Keratinocyte (primary cell): Measurements from ENCODE around the gene CD247.

Source experiments
- CTCF ChIP-seq, 3 experiments: IDR thresholded peaks in 1 of 3; conservative IDR thresholded peaks in 1 of 3; optimal IDR thresholded peaks in 1 of 3; 2 replicates in 2 of 3; 3 replicates in 1 of 3; pipeline versions ENCODE3 to v1.5.1; 2011; ENCODE audit warnings: low read length in 3 of 3, mild to moderate bottlenecking in 3 of 3, moderate library complexity in 2 of 3, control low read depth in 1 of 3, inconsistent platforms in 1 of 3; ENCODE audit not compliant: insufficient read depth in 2 of 3; ENCODE audit errors: extremely low read depth in 1 of 3
- EZH2 ChIP-seq: IDR thresholded peaks from one replicate; pipeline ENCODE4 v1.6.1; 2012; ENCODE audit warnings: inconsistent platforms, mild to moderate bottlenecking, low read length, moderate library complexity

GRCh38 chr1:167400359-167400953, 117.9 kb downstream of the CD247 start:
- TF ChIP-seq CTCF (optimal IDR thresholded peaks at IDR 0.05 in 1 of 3, IDR thresholded peaks at IDR 0.05 in 1 of 3, conservative IDR thresholded peaks at IDR 0.05 in 1 of 3; ENCODE audit: extremely low read depth in 1 of 3, insufficient read depth in 2 of 3, low read length in 3 of 3), result no peak
- TF ChIP-seq EZH2, result no peak
